Measurements from ENCODE around the gene UQCRC2. TPM values are rescaled to one million over a fixed set of nuclear protein-coding genes. Genes with fewer than 3 reads are reported as not detected.

UQCRC2 gene
- total and polyA plus RNA-seq, 2 donors (not counting 3 experiments of a cell fraction or from before 2014, with no cell fraction given): 132 to 189 TPM

GRCh38 chr16:21991621-21992020 is 38.5 kb downstream of the UQCRC2 start:
- DNase-seq (ENCODE audit: low read depth, low spot score) (no peak), FAIRE-seq (no peak)
- Histone ChIP-seq H3K79me2 (ENCODE audit: control insufficient read depth, insufficient read depth, low read length) (no peaks in the 10 kb centered on the region), H3K9me3 (replicated peaks; ENCODE audit: control insufficient read depth, insufficient read depth, low read length) (no peaks in the 10 kb centered on the region), H3K27ac (ENCODE audit: insufficient read depth, low read depth, low read length) (no peak overlapping the region), H2AFZ (ENCODE audit: low read depth, low read length) (no peak overlapping the region), H3K9ac (replicated peaks; ENCODE audit: extremely low read depth, insufficient read depth, low read length) (no peak overlapping the region), H3K27me3 (ENCODE audit: control insufficient read depth in 2 of 2, insufficient read depth in 2 of 2, low read length in 2 of 2) (no peaks in the 10 kb centered on the region), H3K4me1 (ENCODE audit: control insufficient read depth, extremely low read depth, insufficient read depth, low read length) (no peaks in the 10 kb centered on the region), H4K20me1 (replicated peaks; ENCODE audit: control insufficient read depth, extremely low read depth, insufficient read depth, low read length) (no peaks in the 10 kb centered on the region), H3K9me1 (replicated peaks; ENCODE audit: control insufficient read depth, extremely low read depth, insufficient read depth, low read length) (no peaks in the 10 kb centered on the region), H3K36me3 (ENCODE audit: control insufficient read depth in 2 of 2, extremely low read depth in 1 of 2, insufficient read depth in 2 of 2, low read length in 2 of 2) (no peaks in the 10 kb centered on the region), H3K4me3 (replicated peaks in 1 of 3; ENCODE audit: insufficient read depth in 1 of 3, low read depth in 1 of 3, low read length in 3 of 3) (no peak overlapping the region), H3K4me2 (ENCODE audit: insufficient read depth, low read length) (no peak overlapping the region)
- intact Hi-C loops (cut with micrococcal nuclease): no loop called here
- CTCF ChIA-PET: interaction anchor here (1.3 to 6.9 kb wide), 5 partner anchors 8 to 197 kb away, joined by 6 to 130 read pairs (median 20); partner anchors contain the start of gene PDZD9
- dilution Hi-C loops (cut with MboI; ENCODE audit: extremely low pct_ligation_motif_present, low sequenced_read_pairs): no loop called here
- BruUV-seq (replicated peaks): no TSS peak
- no peak for TF ChIP-seq POLR2AphosphoS5 (IDR thresholded peaks at IDR 0.05; ENCODE audit: insufficient read depth, low read depth, low read length)
- no peak for TF ChIP-seq FOS (IDR thresholded peaks at IDR 0.05; ENCODE audit: borderline replicate concordance, insufficient read depth, low read length)
- TF ChIP-seq MYC (IDR thresholded peaks at IDR 0.05; ENCODE audit: low read depth, low read length): no peak
- no peak for TF ChIP-seq GATA2 (IDR thresholded peaks at IDR 0.05; ENCODE audit: insufficient read depth, insufficient read length, low read depth, low read length)
- TF ChIP-seq POLR2A (IDR thresholded peaks at IDR 0.05; ENCODE audit: low read depth, low read length): no peak
- TF ChIP-seq CTCF (IDR thresholded peaks at IDR 0.05; ENCODE audit: extremely low read depth in 1 of 2, insufficient read depth in 1 of 2, low read depth in 1 of 2, low read length in 2 of 2): no peak
- TF ChIP-seq MAX (IDR thresholded peaks at IDR 0.05; ENCODE audit: insufficient read depth, insufficient read length): no peak
- TF ChIP-seq JUN (IDR thresholded peaks at IDR 0.05; ENCODE audit: borderline replicate concordance, insufficient read depth, insufficient read length, low read depth): no peak
- no peak for TF ChIP-seq EZH2 (IDR thresholded peaks at IDR 0.05; ENCODE audit: borderline replicate concordance, low read depth, low read length, severe bottlenecking)
- POLR2A ChIA-PET: no interaction called here

All from endothelial cell of umbilical vein (primary cell).